Tibial nerve (tissue), 4 donors: ENCODE results near the gene GLRX.

Experiments
- CTCF ChIP-seq, 5 experiments: fragments of 200-600 bp in 3 of 5; fragments of 450-650 bp in 2 of 5; sonication (generic) in 3 of 5; IDR thresholded peaks; one replicate each; pipeline ENCODE4 v1.5.1; 2016 to 2019; ENCODE audit warnings: antibody characterized with exemption in 5 of 5, mild to moderate bottlenecking in 3 of 5, moderate library complexity in 2 of 5
- EP300 ChIP-seq, 2 donors: sonication (generic); formaldehyde crosslinking; IDR thresholded peaks; one replicate each; pipeline ENCODE4 v1.6.1; 2017; ENCODE audit warnings: antibody characterized with exemption in 2 of 2, mild to moderate bottlenecking in 1 of 2
- POLR2A ChIP-seq, 2 donors: fragments of 450-650 bp; IDR thresholded peaks; one replicate each; pipeline ENCODE4 v1.6.1; 2017; ENCODE audit warnings: antibody characterized with exemption in 2 of 2, mild to moderate bottlenecking in 2 of 2, moderate library complexity in 2 of 2

- TF ChIP-seq CTCF (IDR thresholded peaks at IDR 0.05) = peak; percentile 72 to 94 (median 83)
- TF ChIP-seq POLR2A (IDR thresholded peaks at IDR 0.05) = no peak
- peak in 1 of 2 donors; percentile 45 for TF ChIP-seq EP300 (IDR thresholded peaks at IDR 0.05)
Observed at GRCh38 chr5:95781101-95781583, 41.4 kb downstream of the GLRX start.
